GM23338 (cell line): ENCODE measurements around the gene SEC61G. TPM values are rescaled to one million over a fixed set of nuclear protein-coding genes. Genes with fewer than 3 reads are reported as not detected.

Source experiments
- ATAC-seq: fragments of 200-7000 bp; cut with Tn5 transposase; 3 replicates; pipeline ENCODE4 v1.9.1; 2020
- DNase-seq: peaks from one replicate; pipeline ENCODE4 v3.0.0-alpha.2; 2015; ENCODE audit warnings: low spot score
- H2AFZ ChIP-seq: fragments of 200-600 bp; sonication (generic); 2 replicates; pipeline ENCODE4 v1.8.0; 2016; ENCODE audit warnings: antibody characterized with exemption, mild to moderate bottlenecking, moderate library complexity
- H3F3A ChIP-seq: fragments of 200-600 bp; sonication (generic); replicated peaks from 2 replicates; pipeline ENCODE4 v1.8.0; 2017; ENCODE audit warnings: antibody characterized with exemption, mixed run types, low read depth
- H3K27ac ChIP-seq: fragments of 200-600 bp; sonication (generic); 2 replicates; pipeline ENCODE4 v1.6.1; 2016; ENCODE audit warnings: low read depth
- H3K27me3 ChIP-seq: fragments of 200-600 bp; sonication (generic); 2 replicates; pipeline ENCODE4 v1.8.0; 2016; ENCODE audit warnings: mild to moderate bottlenecking, mixed run types, moderate library complexity; ENCODE audit not compliant: insufficient read depth
- H3K36me3 ChIP-seq: fragments of 200-600 bp; sonication (generic); 2 replicates; pipeline ENCODE4 v1.8.0; 2016; ENCODE audit warnings: mild to moderate bottlenecking; ENCODE audit not compliant: insufficient read depth
- H3K4me1 ChIP-seq: fragments of 200-600 bp; sonication (generic); 2 replicates; pipeline ENCODE4 v1.8.0; 2016; ENCODE audit warnings: mild to moderate bottlenecking, moderate library complexity; ENCODE audit not compliant: insufficient read depth
- H3K4me2 ChIP-seq: fragments of 200-600 bp; sonication (generic); 2 replicates; pipeline ENCODE4 v1.7.1; 2017; ENCODE audit warnings: mixed run types
- H3K4me3 ChIP-seq: fragments of 200-600 bp; sonication (generic); 2 replicates; pipeline ENCODE4 v1.6.1; 2016; ENCODE audit warnings: mixed run types
- H3K79me2 ChIP-seq: fragments of 200-600 bp; sonication (generic); replicated peaks from 2 replicates; pipeline ENCODE4 v1.8.0; 2017; ENCODE audit warnings: mild to moderate bottlenecking; ENCODE audit not compliant: insufficient read depth
- H3K9me2 ChIP-seq: fragments of 200-600 bp; sonication (generic); 2 replicates; pipeline ENCODE4 v1.8.0; 2017; ENCODE audit not compliant: insufficient read depth
- H4K20me1 ChIP-seq: fragments of 200-600 bp; sonication (generic); replicated peaks from 2 replicates; pipeline ENCODE4 v1.8.0; 2017; ENCODE audit warnings: mild to moderate bottlenecking; ENCODE audit not compliant: insufficient read depth
- H3K27ac Mint-ChIP-seq: 2 replicates; pipeline ENCODE4 v1.8.0; 2020; ENCODE audit warnings: inconsistent platforms, mild to moderate bottlenecking, moderate library complexity, mixed read lengths
- H3K27me3 Mint-ChIP-seq: 3 replicates; pipeline ENCODE4 v1.8.0; 2022; ENCODE audit warnings: low read depth, mild to moderate bottlenecking, moderate library complexity, mixed read lengths, inconsistent platforms; ENCODE audit not compliant: insufficient read depth, poor library complexity
- H3K36me3 Mint-ChIP-seq: 3 replicates; pipeline ENCODE4 v1.8.0; 2021; ENCODE audit warnings: low read depth, mild to moderate bottlenecking, inconsistent platforms, moderate library complexity, mixed read lengths
- H3K4me1 Mint-ChIP-seq: 3 replicates; pipeline ENCODE4 v1.8.0; 2020; ENCODE audit warnings: mild to moderate bottlenecking, inconsistent platforms, mixed read lengths
- H3K4me3 Mint-ChIP-seq: 3 replicates; pipeline ENCODE4 v1.8.0; 2021; ENCODE audit warnings: moderate library complexity, mild to moderate bottlenecking, inconsistent platforms, mixed read lengths
- H3K9me3 Mint-ChIP-seq: 3 replicates; pipeline ENCODE4 v1.8.0; 2020; ENCODE audit warnings: moderate library complexity, mild to moderate bottlenecking, inconsistent platforms, mixed read lengths
- CREB1 ChIP-seq: fragments of 250-450 bp; sonication (Bioruptor Pico); IDR thresholded peaks from 2 replicates; pipeline ENCODE4 v1.5.0; 2020; ENCODE audit warnings: low read depth, mild to moderate bottlenecking, moderate library complexity
- CTCF ChIP-seq, 2 experiments: fragments of 200-600 bp in 1 of 2; sonication (generic) in 1 of 2; conservative IDR thresholded peaks; 2 replicates each; pipeline versions ENCODE4 v1.5.1 to v1.6.1; 2016 to 2017; ENCODE audit warnings: antibody characterized with exemption in 2 of 2, low read depth in 2 of 2, mild to moderate bottlenecking in 2 of 2, moderate library complexity in 1 of 2
- ETS1 ChIP-seq: IDR thresholded peaks from 2 replicates; pipeline ENCODE4 v1.6.1; 2016; ENCODE audit warnings: antibody characterized with exemption
- EZH2 ChIP-seq: fragments of 200-600 bp; sonication (generic); IDR thresholded peaks from one replicate; pipeline ENCODE4 v1.8.0; 2017; ENCODE audit warnings: antibody characterized with exemption, mild to moderate bottlenecking, low read depth; ENCODE audit not compliant: unreplicated experiment
- EZH2phosphoT487 ChIP-seq: fragments of 200-600 bp; sonication (generic); IDR thresholded peaks from one replicate; pipeline ENCODE4 v1.8.1; 2018; ENCODE audit warnings: antibody characterized with exemption; ENCODE audit not compliant: unreplicated experiment
- JUNB ChIP-seq: IDR thresholded peaks from one replicate; pipeline ENCODE4 v1.6.1; 2016; ENCODE audit warnings: antibody characterized with exemption; ENCODE audit not compliant: unreplicated experiment
- POLR2AphosphoS5 ChIP-seq: IDR thresholded peaks from 2 replicates; pipeline ENCODE4 v1.6.1; 2016; ENCODE audit warnings: antibody characterized with exemption, low read depth
- REST ChIP-seq: IDR thresholded peaks from one replicate; pipeline ENCODE4 v1.6.1; 2018; ENCODE audit warnings: antibody characterized with exemption; ENCODE audit not compliant: unreplicated experiment
- STAT1 ChIP-seq: IDR thresholded peaks from one replicate; pipeline ENCODE4 v1.6.1; 2016; ENCODE audit warnings: antibody characterized with exemption; ENCODE audit not compliant: unreplicated experiment
- ZNF331 ChIP-seq: fragments of 250-450 bp; sonication (Bioruptor Pico); IDR thresholded peaks from 2 replicates; pipeline ENCODE4 v1.5.0; 2020; ENCODE audit warnings: low read depth, mild to moderate bottlenecking, moderate library complexity
- polyA plus RNA-seq: library from polyadenylated mRNA; unstranded; fragments of >200 nt; fragmentation: Nextera tagmentation; extraction: Ambion mirVana; gene quantifications from 2 replicates; pipeline ENCODE4 v1.2.1, GENCODE V29; 2016
- total RNA-seq: library from RNA; depleted of rRNA; stranded (reverse); fragments of >200 nt; shearing (Covaris generic); gene quantifications from 2 replicates; pipeline ENCODE4 v1.2.3, GENCODE V29; 2014

SEC61G gene
- total and polyA plus RNA-seq, 2 experiments from 2014 or later, result 350 to 497 TPM

- Mint-ChIP-seq H3K27ac (no peak overlapping the region), H3K36me3 (peaks cover 27% of the 10 kb centered on the region), H3K4me1 (peaks cover 8% of the 10 kb centered on the region; the same call in 2 of the 3 replicates), H3K27me3 (peaks cover 5% of the 10 kb centered on the region), H3K4me3 (peak overlapping the region; percentile 100), H3K9me3 (no peaks in the 10 kb centered on the region)
- Histone ChIP-seq H3K36me3 (peaks cover 24% of the 10 kb centered on the region), H3K4me3 (peak overlapping the region; percentile 80), H3K27me3 (no peaks in the 10 kb centered on the region), H2AFZ (no peak overlapping the region), H3K4me2 (peak overlapping the region; percentile 89), H3F3A (no peaks in the 10 kb centered on the region), H3K79me2 (peaks cover 71% of the 10 kb centered on the region), H4K20me1 (peaks cover 10% of the 10 kb centered on the region), H3K27ac (no peak overlapping the region), H3K9me2 (no peaks in the 10 kb centered on the region), H3K4me1 (peaks cover 10% of the 10 kb centered on the region)
- DNase-seq (no peak), ATAC-seq (no peak)
- TF ChIP-seq JUNB (no peak), CREB1 (no peak), EZH2phosphoT487 (no peak), REST (no peak), STAT1 (no peak), ETS1 (no peak)
Measured at GRCh38 chr7:54757711-54758110, 1.3 kb downstream of the SEC61G start.

GRCh38 chr7:54749200-54749599 lies 9.8 kb downstream of the SEC61G start:
- Histone ChIP-seq H3K36me3 (peaks cover 43% of the 10 kb centered on the region), H3K4me2 (no peak overlapping the region), H3K4me1 (no peaks in the 10 kb centered on the region), H3K27ac (no peak overlapping the region), H4K20me1 (peaks cover 19% of the 10 kb centered on the region), H3K27me3 (no peaks in the 10 kb centered on the region), H3K9me2 (no peaks in the 10 kb centered on the region), H3K79me2 (peaks cover 39% of the 10 kb centered on the region), H2AFZ (no peak overlapping the region), H3F3A (no peaks in the 10 kb centered on the region; the same call in 1 of the 2 replicates), H3K4me3 (no peak overlapping the region)
- H3K36me3 Mint-ChIP-seq, result peaks cover 54% of the 10 kb centered on the region
- H3K27me3 Mint-ChIP-seq, result no peaks in the 10 kb centered on the region
- DNase-seq, result no peak
- no peak overlapping the region for H3K4me3 Mint-ChIP-seq
- no peak overlapping the region for H3K27ac Mint-ChIP-seq
- H3K4me1 Mint-ChIP-seq, result no peaks in the 10 kb centered on the region
- no peaks in the 10 kb centered on the region; the same call in 2 of the 3 replicates for H3K9me3 Mint-ChIP-seq
- no peak for ATAC-seq
- TF ChIP-seq CREB1, result no peak
- no peak for TF ChIP-seq POLR2AphosphoS5
- TF ChIP-seq EZH2, result no peak
- TF ChIP-seq CTCF (conservative IDR thresholded peaks at IDR 0.05; ENCODE audit: low read depth in 2 of 2), result no peak
- TF ChIP-seq ZNF331 (CRISPR knock-in tag), result no peak
